Stimulated activated CD8-positive, alpha-beta memory T cell treated with anti-CD3 and anti-CD28 coated beads, Interleukin-15, amount 100 ng/mL, for 24 hours (primary cell): ENCODE results near the gene CPNE7.
"Not testable (repeated sequence)": the region's sequence is repeated elsewhere in the genome, so short reads cannot be mapped to it uniquely, and the experiment has no call there.

Source experiments
- DNase-seq: peaks from one replicate; pipeline ENCODE4 v3.0.0-alpha.2; 2020; ENCODE audit warnings: low read depth

The CPNE7 gene

DNA sequence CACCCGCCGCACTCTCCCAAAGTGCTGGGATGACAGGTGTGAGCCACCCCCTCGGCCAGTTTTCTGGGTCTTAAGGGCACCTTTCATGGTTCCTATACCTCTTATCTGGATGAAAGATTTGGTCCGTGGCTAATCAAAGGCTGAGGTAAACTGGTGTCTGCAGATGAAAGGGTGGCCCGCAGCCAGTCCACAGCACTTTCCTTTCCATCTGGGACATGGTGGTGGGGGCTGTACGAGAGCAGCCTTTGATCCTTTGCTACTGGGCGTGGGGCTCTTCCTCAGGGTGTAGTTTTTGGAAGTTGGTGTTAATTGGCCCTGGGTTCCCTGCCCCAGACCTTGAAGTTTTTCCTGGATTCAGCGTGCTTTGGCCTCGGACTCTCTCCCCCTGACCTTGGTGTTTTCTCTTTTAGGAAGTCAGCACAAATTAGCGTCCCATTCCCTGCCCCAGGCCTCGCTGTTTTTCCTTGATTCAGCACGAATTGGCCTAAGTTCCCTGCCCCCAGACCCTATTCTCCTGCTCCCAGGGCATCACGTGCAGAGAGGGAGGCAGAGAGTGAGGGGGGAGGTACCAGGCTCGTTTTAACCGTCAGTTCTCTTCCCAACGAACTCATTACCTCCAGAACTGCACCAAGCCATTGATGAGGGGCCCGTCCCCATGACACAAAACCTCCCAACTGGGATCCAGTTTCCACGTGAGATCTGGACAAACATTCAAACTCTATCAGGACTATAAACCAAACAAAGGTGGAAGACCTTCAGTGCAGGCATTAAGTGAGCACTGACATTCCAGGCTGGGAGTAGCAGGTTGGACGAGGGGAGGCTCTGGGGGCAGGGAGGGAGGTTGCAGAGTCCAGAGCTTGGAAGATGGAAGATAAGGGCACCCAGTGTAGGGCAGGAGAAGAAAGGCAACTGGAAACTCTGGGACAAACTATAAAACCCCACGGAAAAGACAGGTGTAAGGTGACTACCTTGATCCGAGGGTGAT, 49.5 kb downstream of the CPNE7 start:
- DNase-seq, result no peak

DNA sequence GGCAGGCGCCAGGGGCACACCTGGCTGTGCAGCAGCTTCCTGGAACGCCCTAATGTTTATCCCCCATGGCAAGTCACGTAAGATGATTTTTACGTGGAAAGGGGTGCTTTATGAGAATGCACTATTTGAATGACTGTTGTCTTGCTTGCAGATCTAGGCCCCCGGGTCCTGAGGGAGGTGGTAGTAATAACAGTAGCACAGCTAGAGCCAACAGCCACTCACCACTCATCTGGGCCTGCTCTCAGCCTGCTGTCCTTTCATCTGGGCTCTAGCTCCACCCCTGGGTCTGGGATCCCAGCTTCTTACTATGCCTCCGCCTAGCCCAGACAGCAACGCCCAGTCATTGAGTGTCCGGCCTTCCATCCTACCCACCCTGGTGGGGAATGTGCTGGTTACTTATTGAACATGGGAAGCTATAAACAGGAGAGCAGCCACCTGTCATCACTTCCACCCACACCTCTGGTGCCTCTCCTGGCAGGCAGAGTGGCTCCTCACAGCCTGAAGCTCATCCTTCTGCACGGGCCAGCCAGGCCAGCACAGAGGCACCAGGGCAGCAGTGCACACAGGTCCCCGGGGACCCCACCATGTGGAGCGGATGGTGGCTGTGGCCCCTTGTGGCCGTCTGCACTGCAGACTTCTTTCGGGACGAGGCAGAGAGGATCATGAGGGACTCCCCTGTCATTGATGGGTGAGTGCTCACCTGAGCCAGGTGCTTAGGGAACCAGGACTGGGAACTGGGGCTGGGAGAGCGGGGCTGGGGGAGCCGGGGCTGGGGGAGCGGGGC, 54.5 kb downstream of the CPNE7 start:
- no peak for DNase-seq

DNA sequence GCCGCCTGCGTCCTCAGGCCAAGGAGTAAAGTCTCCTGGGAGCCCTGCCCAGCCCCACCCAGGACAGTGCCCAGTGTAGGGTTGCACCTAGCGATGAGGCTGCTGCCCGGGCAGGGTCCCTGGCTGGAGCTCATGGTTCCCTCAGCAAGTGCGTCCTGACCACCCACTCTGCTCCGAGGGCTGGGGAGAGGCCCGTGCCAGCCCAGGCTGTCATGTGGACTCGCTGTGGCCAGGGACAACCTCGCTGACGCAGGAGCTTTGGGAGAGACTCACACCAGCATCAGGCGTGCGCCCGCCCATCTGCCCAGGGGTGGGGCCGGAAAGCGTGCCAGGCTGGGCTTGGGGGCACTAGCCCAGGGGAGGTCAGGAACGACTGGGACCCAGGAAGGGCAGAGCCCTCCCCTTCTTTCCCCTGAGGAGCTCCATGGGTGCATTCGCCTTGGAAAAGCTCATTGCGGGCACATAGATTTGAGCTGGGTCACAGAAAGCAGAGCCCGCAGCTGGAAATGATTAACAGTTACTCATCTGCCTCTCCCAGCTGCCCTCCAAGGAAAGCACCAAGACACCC, 57.6 kb downstream of the CPNE7 start:
- no peak for DNase-seq

GRCh38 chr16:89634463-89635385, 59.2 kb downstream of the CPNE7 start:
- DNase-seq, result not testable (repeated sequence)

DNA sequence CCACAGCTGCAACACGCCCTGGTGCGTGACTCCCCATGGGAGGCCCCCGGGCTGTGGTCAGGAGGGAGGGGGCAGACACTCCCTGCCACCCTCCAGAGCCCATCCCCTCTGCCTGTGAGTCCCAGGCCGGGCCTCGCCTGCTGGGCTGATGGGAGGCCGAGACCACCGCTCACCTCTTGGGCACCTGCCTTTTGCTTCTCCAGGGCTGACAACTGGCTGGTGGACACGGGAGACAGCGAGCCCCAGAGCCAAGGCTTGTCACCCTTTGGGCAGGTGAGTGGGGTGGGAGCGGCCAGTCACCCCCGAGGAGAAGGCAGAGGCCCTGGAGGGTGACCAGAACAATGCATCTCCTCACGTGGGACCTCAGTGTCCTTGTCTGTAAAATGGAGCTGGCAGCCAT, 61.1 kb downstream of the CPNE7 start:
- no peak for DNase-seq

GRCh38 chr16:89637379-89637778, 61.8 kb downstream of the CPNE7 start:
- no peak for DNase-seq

DNA sequence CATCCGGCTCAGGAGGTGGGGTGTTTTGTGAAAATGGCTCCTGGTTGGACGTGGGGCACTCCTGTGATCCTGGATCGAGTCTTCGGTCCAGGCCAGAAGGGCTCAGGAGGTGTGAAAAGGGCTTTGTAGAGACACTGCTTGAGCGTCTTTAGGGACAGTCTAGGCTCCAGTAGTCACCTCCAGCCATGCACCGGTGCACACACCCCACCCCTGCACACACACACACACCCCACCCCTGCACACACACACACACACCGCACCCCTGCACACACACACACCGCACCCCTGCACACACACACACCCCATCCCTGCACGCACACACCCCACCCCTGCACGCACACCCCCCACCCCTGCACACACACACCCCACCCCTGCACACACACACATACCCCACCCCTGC, 62.9 kb downstream of the CPNE7 start:
- no peak for DNase-seq

DNA sequence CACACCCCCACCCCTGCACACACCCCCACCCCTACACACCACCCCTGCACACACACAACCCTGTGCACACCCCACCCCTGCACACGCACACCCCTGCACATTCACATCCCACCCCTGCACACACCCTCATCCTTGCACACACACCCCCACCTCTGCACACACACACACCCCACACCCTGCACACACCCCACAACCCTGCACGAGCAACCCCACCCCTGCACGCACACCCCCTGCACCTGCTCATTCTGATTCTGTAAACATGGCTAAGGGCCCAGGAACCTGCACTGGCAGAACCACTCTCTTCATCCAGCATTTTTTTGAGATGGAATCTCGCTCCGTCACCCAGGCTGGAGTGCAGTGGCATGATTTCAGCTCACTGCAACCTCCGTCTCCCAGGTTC, 63.8 kb downstream of the CPNE7 start:
- no peak for DNase-seq

- no peak for DNase-seq
Measured at GRCh38 chr16:89641458-89642119, 66.0 kb downstream of the CPNE7 start.

DNA sequence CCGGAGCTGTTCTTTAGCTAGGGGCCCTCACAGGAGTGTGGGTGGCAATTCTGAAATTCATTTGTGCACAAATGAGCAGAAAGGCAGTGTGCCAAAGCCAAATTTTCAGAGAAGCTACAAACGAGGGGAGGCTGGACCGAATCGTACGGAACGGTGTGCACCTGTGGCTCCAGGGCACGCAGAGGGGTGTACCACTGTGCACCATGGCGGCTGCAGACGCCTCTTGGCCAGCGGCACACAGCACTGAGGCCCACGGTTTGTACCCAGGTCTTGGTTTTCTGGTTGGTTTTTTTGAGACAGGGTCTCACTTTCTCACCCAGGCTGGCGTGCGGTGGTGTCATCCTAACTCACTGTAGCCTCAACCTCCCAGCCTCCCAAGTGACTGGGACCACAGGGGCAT, 67.0 kb downstream of the CPNE7 start:
- DNase-seq, result no peak

DNA sequence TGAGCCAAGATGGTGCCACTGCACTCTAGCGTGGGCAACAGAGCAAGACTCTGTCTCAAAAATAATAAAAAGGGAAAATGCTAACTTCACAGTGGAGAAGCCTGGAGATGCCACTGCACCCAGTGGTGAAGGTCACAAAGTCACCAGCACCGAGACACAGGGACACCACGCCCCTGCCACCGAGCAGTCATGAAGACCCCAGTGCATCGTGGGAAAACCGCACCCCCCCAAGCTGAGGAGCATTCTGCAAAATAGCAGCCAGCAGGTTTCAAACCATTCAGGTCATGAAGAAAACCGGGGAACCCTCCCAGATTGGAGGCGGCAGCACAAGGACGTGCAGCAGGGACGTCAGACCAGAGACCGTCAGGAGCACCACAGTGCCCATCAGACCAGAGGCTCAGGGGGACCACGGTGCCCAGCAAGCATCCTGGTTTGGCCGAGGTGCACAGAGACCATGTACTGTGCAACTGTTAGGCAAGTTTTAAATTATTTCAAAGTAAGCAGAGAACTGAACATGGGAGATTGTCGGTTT, 68.3 kb downstream of the CPNE7 start:
- no peak for DNase-seq

- DNase-seq, result no peak
Measured at GRCh38 chr16:89645122-89645521, 69.6 kb downstream of the CPNE7 start.

DNA sequence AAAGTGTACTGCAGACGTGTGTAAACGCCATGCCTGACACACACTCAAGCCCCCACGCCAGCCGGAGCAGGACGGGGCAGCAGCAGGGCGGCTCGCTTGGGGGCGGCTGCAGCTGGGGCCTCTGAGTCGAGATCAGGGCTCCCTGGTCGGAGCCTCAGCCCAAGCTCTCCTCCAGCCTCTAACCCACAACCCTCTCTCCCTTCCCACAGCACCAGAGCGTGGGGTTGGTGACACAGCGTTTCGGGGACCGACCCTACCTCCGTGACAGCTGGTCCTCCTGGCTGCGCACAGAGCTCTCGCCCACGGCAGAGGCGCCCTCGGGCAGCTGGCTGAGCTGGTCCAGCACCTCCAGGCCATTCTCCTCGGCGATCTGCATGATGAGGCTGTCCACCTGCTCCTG, 70.7 kb downstream of the CPNE7 start:
- no peak for DNase-seq
